K562 (cell line): ENCODE measurements around the gene PARD3B. TPM values are rescaled to one million over a fixed set of nuclear protein-coding genes. Genes with fewer than 3 reads are reported as not detected.

Source experiments
- BCOR ChIP-seq: fragments of 450-650 bp; IDR thresholded peaks from 2 replicates; pipeline ENCODE4 v1.6.1; 2016
- E2F3 ChIP-seq: fragments of 250-450 bp; sonication (Bioruptor Pico); IDR thresholded peaks from 2 replicates; pipeline ENCODE4 v1.4.0; 2020; ENCODE audit warnings: mild to moderate bottlenecking
- HDAC1 ChIP-seq, 2 experiments: fragments of 450-650 bp; IDR thresholded peaks; 2 replicates each; pipeline ENCODE4 v1.6.1; 2016 to 2017; ENCODE audit warnings: inconsistent platforms in 1 of 2, mild to moderate bottlenecking in 1 of 2, moderate library complexity in 1 of 2
- HNRNPH1 ChIP-seq: fragments of 200-400 bp; formaldehyde crosslinking; optimal IDR thresholded peaks from 2 replicates; pipeline ENCODE3; 2017; ENCODE audit warnings: low read depth, mild to moderate bottlenecking, low read length, moderate library complexity
- HOXB6 ChIP-seq: fragments of 250-450 bp; sonication (Bioruptor Pico); IDR thresholded peaks from 2 replicates; pipeline ENCODE4 v1.5.1; 2022; ENCODE audit warnings: mild to moderate bottlenecking, borderline replicate concordance
- JUNB ChIP-seq: fragments of 450-650 bp; formaldehyde crosslinking; conservative IDR thresholded peaks from 2 replicates; pipeline ENCODE4 v1.4.0; 2020; ENCODE audit warnings: mild to moderate bottlenecking
- ZNF12 ChIP-seq: sonication (generic); formaldehyde crosslinking; IDR thresholded peaks from 2 replicates; pipeline ENCODE4 v1.4.0; 2020; ENCODE audit warnings: mild to moderate bottlenecking, missing genetic modification reagents
- ZNF436 ChIP-seq: fragments of 250-450, 450-650 bp; sonication (Bioruptor Pico); formaldehyde crosslinking; IDR thresholded peaks from 2 replicates; pipeline ENCODE4 v1.7.0; 2020; ENCODE audit warnings: mild to moderate bottlenecking
- ZNF75A ChIP-seq: fragments of 450-650 bp; formaldehyde crosslinking; IDR thresholded peaks from 2 replicates; pipeline ENCODE4 v1.4.0; 2020; ENCODE audit warnings: mild to moderate bottlenecking
- polyA plus RNA-seq, 8 experiments: library from polyadenylated mRNA; depleted of rRNA in 4 of 8; stranded (reverse) in 5 of 8; unstranded in 3 of 8; fragments of >200 nt; fragmentation: Nextera tagmentation in 2 of 8; fragmentation: Illumina TruSeq in 1 of 8; extraction: Ambion mirVana in 2 of 8; extraction: Trizol in 1 of 8; gene quantifications; 2 replicates each; pipeline versions ENCODE4 v1.2.1 to v1.2.3, GENCODE V29; 2011 to 2014; ENCODE audit warnings: inconsistent platforms in 1 of 8, missing spikeins in 1 of 8
- total RNA-seq, 7 experiments: library from RNA; depleted of rRNA in 6 of 7; stranded (reverse); fragments of >200 nt in 6 of 7; fragmentation: Illumina TruSeq in 2 of 7; extraction: Trizol in 2 of 7; gene quantifications; 2 replicates each; pipeline versions ENCODE4 v1.2.1 to v1.2.3, GENCODE V29; 2011 to 2021; ENCODE audit warnings: low replicate concordance in 1 of 7
- TF ChIP-seq, protein P1 (sequence below): fragments of 200-800 bp; sonication (Bioruptor generic); IDR thresholded peaks from 2 replicates; pipeline ENCODE4 v1.6.1; 2016; ENCODE audit warnings: missing genetic modification characterization, missing compliant biosample characterization
- TF ChIP-seq, protein P2 (sequence below): fragments of 250-450 bp; sonication (Bioruptor Pico); IDR thresholded peaks from 2 replicates; pipeline ENCODE4 v1.5.0; 2021; ENCODE audit warnings: mild to moderate bottlenecking, moderate library complexity

PARD3B gene
- total and polyA plus RNA-seq, 9 of the 15 experiments (the other 6 are each of a cell fraction or from before 2014, with no cell fraction given), result 0.15 to 3.0 (median 1.1) TPM

DNA sequence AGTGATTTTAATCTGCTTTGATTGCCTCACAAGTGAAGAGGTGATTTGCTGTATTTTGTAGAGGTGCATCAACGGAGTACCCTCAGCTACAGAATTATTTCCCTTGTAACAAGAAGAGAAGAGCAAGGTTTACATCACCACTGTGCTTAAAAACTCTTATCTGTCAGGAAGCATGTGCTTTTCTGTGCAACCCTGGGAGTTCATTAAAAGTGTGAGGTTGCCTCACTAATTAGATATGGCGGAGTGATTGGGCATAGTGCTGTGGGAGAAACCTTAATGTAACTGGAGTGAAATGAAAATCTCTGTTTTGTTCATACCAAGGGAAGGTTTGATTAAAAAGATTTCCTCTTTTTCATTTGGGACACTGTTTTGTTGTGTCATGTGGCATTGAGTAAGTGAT lies 544.7 kb downstream of the PARD3B start (continued):
- TF ChIP-seq, protein P1, sequence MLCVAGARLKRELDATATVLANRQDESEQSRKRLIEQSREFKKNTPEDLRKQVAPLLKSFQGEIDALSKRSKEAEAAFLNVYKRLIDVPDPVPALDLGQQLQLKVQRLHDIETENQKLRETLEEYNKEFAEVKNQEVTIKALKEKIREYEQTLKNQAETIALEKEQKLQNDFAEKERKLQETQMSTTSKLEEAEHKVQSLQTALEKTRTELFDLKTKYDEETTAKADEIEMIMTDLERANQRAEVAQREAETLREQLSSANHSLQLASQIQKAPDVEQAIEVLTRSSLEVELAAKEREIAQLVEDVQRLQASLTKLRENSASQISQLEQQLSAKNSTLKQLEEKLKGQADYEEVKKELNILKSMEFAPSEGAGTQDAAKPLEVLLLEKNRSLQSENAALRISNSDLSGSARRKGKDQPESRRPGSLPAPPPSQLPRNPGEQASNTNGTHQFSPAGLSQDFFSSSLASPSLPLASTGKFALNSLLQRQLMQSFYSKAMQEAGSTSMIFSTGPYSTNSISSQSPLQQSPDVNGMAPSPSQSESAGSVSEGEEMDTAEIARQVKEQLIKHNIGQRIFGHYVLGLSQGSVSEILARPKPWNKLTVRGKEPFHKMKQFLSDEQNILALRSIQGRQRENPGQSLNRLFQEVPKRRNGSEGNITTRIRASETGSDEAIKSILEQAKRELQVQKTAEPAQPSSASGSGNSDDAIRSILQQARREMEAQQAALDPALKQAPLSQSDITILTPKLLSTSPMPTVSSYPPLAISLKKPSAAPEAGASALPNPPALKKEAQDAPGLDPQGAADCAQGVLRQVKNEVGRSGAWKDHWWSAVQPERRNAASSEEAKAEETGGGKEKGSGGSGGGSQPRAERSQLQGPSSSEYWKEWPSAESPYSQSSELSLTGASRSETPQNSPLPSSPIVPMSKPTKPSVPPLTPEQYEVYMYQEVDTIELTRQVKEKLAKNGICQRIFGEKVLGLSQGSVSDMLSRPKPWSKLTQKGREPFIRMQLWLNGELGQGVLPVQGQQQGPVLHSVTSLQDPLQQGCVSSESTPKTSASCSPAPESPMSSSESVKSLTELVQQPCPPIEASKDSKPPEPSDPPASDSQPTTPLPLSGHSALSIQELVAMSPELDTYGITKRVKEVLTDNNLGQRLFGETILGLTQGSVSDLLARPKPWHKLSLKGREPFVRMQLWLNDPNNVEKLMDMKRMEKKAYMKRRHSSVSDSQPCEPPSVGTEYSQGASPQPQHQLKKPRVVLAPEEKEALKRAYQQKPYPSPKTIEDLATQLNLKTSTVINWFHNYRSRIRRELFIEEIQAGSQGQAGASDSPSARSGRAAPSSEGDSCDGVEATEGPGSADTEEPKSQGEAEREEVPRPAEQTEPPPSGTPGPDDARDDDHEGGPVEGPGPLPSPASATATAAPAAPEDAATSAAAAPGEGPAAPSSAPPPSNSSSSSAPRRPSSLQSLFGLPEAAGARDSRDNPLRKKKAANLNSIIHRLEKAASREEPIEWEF (CRISPR knock-in tag), result no peak
- TF ChIP-seq ZNF75A (CRISPR knock-in tag) (peak; percentile 80; the same call in 1 of the 2 replicates), ZNF436 (no peak), HOXB6 (CRISPR knock-in tag) (no peak), JUNB (CRISPR knock-in tag) (no peak), HNRNPH1 (no peak), BCOR (no peak), ZNF12 (CRISPR knock-in tag) (no peak), E2F3 (CRISPR knock-in tag) (no peak), HDAC1 (IDR thresholded peaks at IDR 0.05) (peak in 1 of 2 experiments; percentile 60; a peak in 1 of 4 replicates)
- TF ChIP-seq, protein P2, sequence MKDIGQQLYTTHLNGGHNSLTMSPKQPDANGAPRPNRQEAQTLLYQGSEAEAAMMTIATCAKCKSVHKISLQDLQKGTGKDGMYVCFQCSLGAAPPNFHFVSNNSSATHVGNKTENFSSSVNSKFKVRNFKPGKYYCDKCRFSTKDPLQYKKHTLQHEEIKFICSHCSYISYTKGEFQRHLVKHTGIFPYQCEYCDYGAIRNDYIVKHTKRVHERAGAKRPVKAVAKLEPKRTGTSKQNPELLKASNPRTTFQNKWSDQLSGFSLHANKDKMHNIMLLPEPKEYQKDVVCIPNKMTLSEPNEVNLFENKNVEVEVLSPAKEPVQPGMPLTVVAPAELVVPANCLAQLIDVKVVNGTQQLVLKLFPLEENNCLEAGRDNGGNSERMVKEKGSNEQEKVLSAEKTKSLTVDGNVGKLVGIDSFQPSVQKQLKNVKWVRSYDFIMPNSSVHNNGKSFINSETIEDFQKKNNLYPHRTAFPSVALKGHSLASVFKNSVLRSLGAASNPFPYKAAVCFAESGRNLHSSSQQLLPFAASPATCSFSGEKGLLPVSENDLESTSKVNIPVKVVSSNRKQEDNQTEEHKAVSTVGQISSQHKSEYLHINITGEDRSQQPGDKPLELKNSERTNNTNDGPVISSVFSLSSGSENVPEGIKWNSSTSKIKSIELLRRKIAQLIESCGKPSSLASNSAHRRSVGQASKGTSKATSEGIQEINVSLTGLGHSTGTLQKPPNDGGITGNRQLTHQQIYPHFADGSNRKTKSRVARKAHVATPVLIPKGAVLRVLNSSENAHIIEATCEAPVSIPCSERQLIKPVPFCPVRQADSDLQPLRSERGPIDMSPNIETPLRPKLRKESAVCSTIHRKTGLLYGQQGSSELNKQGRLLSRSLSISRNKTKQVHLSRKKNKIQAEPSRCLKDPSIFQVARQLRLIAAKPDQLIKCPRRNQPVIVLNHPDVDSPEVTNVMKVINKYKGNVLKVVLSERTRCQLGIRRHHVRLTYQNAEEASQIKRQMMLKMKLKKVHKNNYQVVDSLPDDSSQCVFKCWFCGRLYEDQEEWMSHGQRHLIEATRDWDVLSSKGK (CRISPR knock-in tag), result no peak
- TF ChIP-seq, all 486 proteins: peak for 37
